Uterus (tissue), 2 donors: ENCODE data around the gene GMDS.

ENCODE experiments used
- POLR2A ChIP-seq, 2 donors: fragments of 450-650 bp; IDR thresholded peaks; one replicate each; pipeline ENCODE4 v1.6.1; 2016; ENCODE audit warnings: antibody characterized with exemption in 2 of 2, mild to moderate bottlenecking in 1 of 2, moderate library complexity in 1 of 2
- TF ChIP-seq, protein P1 (sequence below), 4 experiments: fragments of 200-600 bp in 2 of 4; fragments of 450-650 bp in 2 of 4; sonication (generic) in 2 of 4; IDR thresholded peaks; one replicate each; pipeline ENCODE4 v1.5.1; 2016 to 2019; ENCODE audit warnings: antibody characterized with exemption in 4 of 4, mild to moderate bottlenecking in 2 of 4, moderate library complexity in 1 of 4

DNA sequence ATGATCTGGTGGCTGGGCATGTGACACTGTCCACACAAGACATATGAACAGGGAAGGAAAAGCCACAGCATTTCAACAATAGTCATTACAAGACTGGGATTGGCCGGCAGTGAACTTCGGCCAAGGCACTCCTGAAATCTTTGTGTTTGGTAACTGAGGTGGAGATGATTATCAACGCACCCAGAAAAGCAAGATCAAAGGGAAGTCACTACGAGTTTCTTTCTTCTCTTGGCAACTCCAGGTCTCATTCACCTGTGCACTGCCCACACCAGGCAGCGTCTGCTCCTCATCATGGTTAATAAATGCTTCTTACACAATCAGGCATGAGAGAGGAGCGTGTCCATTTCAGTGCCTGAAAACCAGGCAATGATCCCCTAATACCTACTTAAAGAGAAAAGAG is 656.2 kb downstream of the GMDS start:
- TF ChIP-seq, protein P1, sequence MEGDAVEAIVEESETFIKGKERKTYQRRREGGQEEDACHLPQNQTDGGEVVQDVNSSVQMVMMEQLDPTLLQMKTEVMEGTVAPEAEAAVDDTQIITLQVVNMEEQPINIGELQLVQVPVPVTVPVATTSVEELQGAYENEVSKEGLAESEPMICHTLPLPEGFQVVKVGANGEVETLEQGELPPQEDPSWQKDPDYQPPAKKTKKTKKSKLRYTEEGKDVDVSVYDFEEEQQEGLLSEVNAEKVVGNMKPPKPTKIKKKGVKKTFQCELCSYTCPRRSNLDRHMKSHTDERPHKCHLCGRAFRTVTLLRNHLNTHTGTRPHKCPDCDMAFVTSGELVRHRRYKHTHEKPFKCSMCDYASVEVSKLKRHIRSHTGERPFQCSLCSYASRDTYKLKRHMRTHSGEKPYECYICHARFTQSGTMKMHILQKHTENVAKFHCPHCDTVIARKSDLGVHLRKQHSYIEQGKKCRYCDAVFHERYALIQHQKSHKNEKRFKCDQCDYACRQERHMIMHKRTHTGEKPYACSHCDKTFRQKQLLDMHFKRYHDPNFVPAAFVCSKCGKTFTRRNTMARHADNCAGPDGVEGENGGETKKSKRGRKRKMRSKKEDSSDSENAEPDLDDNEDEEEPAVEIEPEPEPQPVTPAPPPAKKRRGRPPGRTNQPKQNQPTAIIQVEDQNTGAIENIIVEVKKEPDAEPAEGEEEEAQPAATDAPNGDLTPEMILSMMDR (IDR thresholded peaks at IDR 0.05), result no peak
- no peak for TF ChIP-seq POLR2A (IDR thresholded peaks at IDR 0.05)
